ENCODE measurements around the gene UNC119.

- no peak for TF ChIP-seq TOX (CRISPR knock-in tag; IDR thresholded peaks at IDR 0.05; ENCODE audit: borderline replicate concordance)
- TF ChIP-seq BACH2 (CRISPR knock-in tag; IDR thresholded peaks at IDR 0.05; ENCODE audit: borderline replicate concordance), result no peak
- no peak for TF ChIP-seq PPARA (CRISPR knock-in tag; IDR thresholded peaks at IDR 0.05; ENCODE audit: borderline replicate concordance)
- TF ChIP-seq TCF4 (CRISPR knock-in tag; IDR thresholded peaks at IDR 0.05; ENCODE audit: borderline replicate concordance), result no peak
- TF ChIP-seq OSR1 (CRISPR knock-in tag; IDR thresholded peaks at IDR 0.05), result no peak
- no peak for TF ChIP-seq PATZ1 (CRISPR knock-in tag; IDR thresholded peaks at IDR 0.05; ENCODE audit: borderline replicate concordance)
- no peak for TF ChIP-seq ZNF565 (CRISPR knock-in tag; conservative IDR thresholded peaks at IDR 0.05; ENCODE audit: low read depth)
- no peak for TF ChIP-seq ZNF70 (CRISPR knock-in tag; IDR thresholded peaks at IDR 0.05)
Observed at GRCh38 chr17:28529013-28529400, 23.4 kb downstream of the UNC119 start.

All from SK-N-SH treated with all-trans-retinoic acid at 6 μM for 48 hours (cell line).